GM18870 (cell line): Measurements from ENCODE around the gene SNX2.

ENCODE experiments used
- ATAC-seq: cut with Tn5 transposase; IDR thresholded peaks from one replicate; pipeline ENCODE4 v1.9.1; 2021; ENCODE audit warnings: moderate library complexity; ENCODE audit not compliant: unreplicated experiment

SNX2 gene

GRCh38 chr5:122770477-122770876 lies 4.4 kb upstream of the SNX2 start:
- no peak for ATAC-seq

GRCh38 chr5:122772446-122772845 lies 2.4 kb upstream of the SNX2 start:
- ATAC-seq, result no peak

GRCh38 chr5:122773619-122774018 lies 1.3 kb upstream of the SNX2 start:
- ATAC-seq, result no peak

- ATAC-seq, result peak; percentile 35
These were observed 390 bp upstream of the SNX2 start for GRCh38 chr5:122774519-122774860.

- peak; percentile 1 for ATAC-seq
These were observed 966 bp downstream of the SNX2 start for GRCh38 chr5:122775550-122776542.

- ATAC-seq, result no peak
These were observed 3.3 kb downstream of the SNX2 start for GRCh38 chr5:122778157-122778556.

- no peak for ATAC-seq
These were observed 4.6 kb downstream of the SNX2 start for GRCh38 chr5:122779451-122779850.

- ATAC-seq, result no peak
These were observed 5.4 kb downstream of the SNX2 start for GRCh38 chr5:122780296-122780695.

- no peak for ATAC-seq
These were observed 6.6 kb downstream of the SNX2 start for GRCh38 chr5:122781465-122781864.

- ATAC-seq, result no peak
These were observed 10.4 kb downstream of the SNX2 start for GRCh38 chr5:122785294-122785693.

GRCh38 chr5:122788371-122788770 lies 13.5 kb downstream of the SNX2 start:
- no peak for ATAC-seq

GRCh38 chr5:122788996-122789395 lies 14.1 kb downstream of the SNX2 start:
- ATAC-seq, result no peak

GRCh38 chr5:122789461-122790171 lies 14.7 kb downstream of the SNX2 start:
- ATAC-seq, result no peak

GRCh38 chr5:122790354-122791103 lies 15.6 kb downstream of the SNX2 start:
- no peak for ATAC-seq

- ATAC-seq, result no peak
These were observed 30.6 kb downstream of the SNX2 start for GRCh38 chr5:122805481-122805880.

GRCh38 chr5:122810405-122810804 lies 35.5 kb downstream of the SNX2 start:
- no peak for ATAC-seq

- ATAC-seq, result no peak
These were observed 40.4 kb downstream of the SNX2 start for GRCh38 chr5:122815218-122815767.

- ATAC-seq, result no peak
These were observed 41.9 kb downstream of the SNX2 start for GRCh38 chr5:122816756-122817155.

GRCh38 chr5:122831984-122832383 lies 57.1 kb downstream of the SNX2 start:
- ATAC-seq, result no peak

- ATAC-seq, result no peak
These were observed 60.8 kb downstream of the SNX2 start for GRCh38 chr5:122835681-122836080.

GRCh38 chr5:122836947-122837346 lies 62.1 kb downstream of the SNX2 start:
- ATAC-seq, result no peak
